Body of pancreas (tissue), 4 donors: ENCODE results near the gene SUPT3H. TPM values are rescaled to one million over a fixed set of nuclear protein-coding genes. Genes with fewer than 3 reads are reported as not detected.

Source experiments
- ATAC-seq: fragments of 150-250 bp; one replicate; pipeline ENCODE4 v1.9.1; 2016
- DNase-seq, 4 donors: peaks; one replicate each; pipeline ENCODE4 v3.0.0-alpha.2; 2019
- H3K27ac ChIP-seq, 4 donors: fragments of 200-600 bp; sonication (generic); 1 replicate in 3 of 4; 2 replicates in 1 of 4; pipeline versions ENCODE4 v1.5.1 to v1.6.1; 2016 to 2019; ENCODE audit warnings: mild to moderate bottlenecking in 1 of 4, mixed read lengths in 1 of 4, moderate library complexity in 1 of 4
- H3K27me3 ChIP-seq, 2 donors: fragments of 200-600 bp; sonication (generic); one replicate each; pipeline ENCODE4 v1.6.0; 2016; ENCODE audit warnings: mild to moderate bottlenecking in 1 of 2
- H3K36me3 ChIP-seq, 2 donors: fragments of 200-600 bp; sonication (generic); replicated peaks in 1 of 2; 2 replicates each; pipeline ENCODE4 v1.5.1; 2016; ENCODE audit warnings: low read depth in 2 of 2; ENCODE audit not compliant: insufficient read depth in 1 of 2
- H3K4me1 ChIP-seq: fragments of 200-600 bp; sonication (generic); one replicate; pipeline ENCODE4 v1.6.0; 2016
- H3K4me3 ChIP-seq, 2 donors: fragments of 200-600 bp; sonication (generic); 1 replicate in 1 of 2; 2 replicates in 1 of 2; pipeline ENCODE4 v1.5.1; 2016 to 2019
- H3K9me3 ChIP-seq, 3 donors: fragments of 200-600 bp; sonication (generic); 1 replicate in 2 of 3; 2 replicates in 1 of 3; pipeline ENCODE4 v1.5.1; 2016
- CTCF ChIP-seq, 7 experiments: fragments of 450-650 bp in 4 of 7; fragments of 200-600 bp in 3 of 7; sonication (generic) in 3 of 7; IDR thresholded peaks; one replicate each; pipeline ENCODE4 v1.5.1; 2016 to 2019; ENCODE audit warnings: antibody characterized with exemption in 7 of 7
- POLR2A ChIP-seq, 3 donors: fragments of 450-650 bp; IDR thresholded peaks; one replicate each; pipeline ENCODE4 v1.6.1; 2016; ENCODE audit warnings: antibody characterized with exemption in 3 of 3, mild to moderate bottlenecking in 2 of 3
- WGBS, 2 donors: methylation state at CpG; one replicate each; pipeline ENCODE4 v1.1.5; 2017; 5-methylcytosine and 5-hydroxymethylcytosine counted together
- intact Hi-C: fragments of 100-400 bp; cut with DNase I; formaldehyde crosslinking; loops from one replicate; pipeline ENCODE4 v1.15.1; 2023
- total RNA-seq, 2 donors: library from RNA; depleted of rRNA; stranded (reverse); fragments of >200 nt; gene quantifications; one replicate each; pipeline ENCODE4 v1.1.0, GENCODE V29; 2016

SUPT3H gene
- total RNA-seq, 2 donors from 2014 or later = 4.9 to 6.7 TPM

GRCh38 chr6:45350186-45350710 lies 27.5 kb downstream of the SUPT3H start:
- Histone ChIP-seq H3K9me3 (no peaks in the 10 kb centered on the region), H3K27me3 (no peaks in the 10 kb centered on the region), H3K4me1 (no peaks in the 10 kb centered on the region), H3K36me3 (no peaks in the 10 kb centered on the region), H3K4me3 (no peak overlapping the region), H3K27ac (no peak overlapping the region)
- intact Hi-C loops = no loop called here
- ATAC-seq = no peak
- TF ChIP-seq POLR2A (IDR thresholded peaks at IDR 0.05) (no peak), CTCF (IDR thresholded peaks at IDR 0.05) (no peak)
- no peak for DNase-seq

DNA sequence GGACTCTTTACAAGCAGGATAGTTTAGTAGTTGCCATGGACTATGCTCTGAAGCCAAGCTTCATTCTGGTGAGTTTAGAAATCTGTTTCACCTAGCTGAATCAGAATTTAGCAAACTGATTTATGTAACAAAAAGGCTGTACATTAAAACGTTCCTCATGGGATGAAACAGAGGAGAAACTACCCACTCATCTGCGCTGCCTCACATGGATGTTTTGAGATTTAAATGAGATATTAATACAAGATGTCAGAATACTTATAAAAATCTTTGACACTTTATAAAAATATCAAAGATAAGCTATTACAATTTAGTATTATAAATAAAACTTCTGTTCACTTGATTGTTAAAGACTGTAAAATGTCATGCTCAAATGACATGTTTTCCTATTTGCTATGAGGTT lies 32.8 kb downstream of the SUPT3H start:
- no peaks in the 10 kb centered on the region for H3K9me3 ChIP-seq
- no peak overlapping the region for H3K4me3 ChIP-seq
- TF ChIP-seq POLR2A (IDR thresholded peaks at IDR 0.05) (no peak), CTCF (IDR thresholded peaks at IDR 0.05) (no peak)
- no peak for DNase-seq
- no peaks in the 10 kb centered on the region for H3K27me3 ChIP-seq
- no peaks in the 10 kb centered on the region for H3K4me1 ChIP-seq
- WGBS, 2 donors = 68 to 73% methylated on average over 2 of the region's 2 CpGs
- ATAC-seq = no peak
- H3K27ac ChIP-seq = no peak overlapping the region
- H3K36me3 ChIP-seq = no peaks in the 10 kb centered on the region
- intact Hi-C loops = no loop called here

DNA sequence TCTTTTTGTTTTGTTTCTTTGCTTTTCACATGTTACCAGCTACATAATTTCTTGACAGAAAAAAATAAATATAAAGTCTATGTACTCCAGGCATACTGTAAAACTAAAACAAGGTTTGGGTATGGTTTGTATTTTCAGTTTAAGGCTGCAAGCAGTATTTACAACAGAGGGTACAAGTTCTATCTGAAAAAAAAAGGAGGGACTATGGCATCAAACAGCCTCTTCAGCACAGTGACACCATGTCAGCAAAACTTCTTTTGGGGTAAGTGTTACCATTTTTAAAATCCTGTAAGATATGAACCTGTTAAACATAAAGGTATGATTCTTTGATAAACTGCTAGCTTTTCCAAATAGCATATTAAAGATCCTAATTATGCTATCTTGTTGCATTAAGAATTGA lies 49.2 kb downstream of the SUPT3H start:
- Histone ChIP-seq H3K27ac (no peak overlapping the region), H3K9me3 (no peaks in the 10 kb centered on the region), H3K4me1 (no peaks in the 10 kb centered on the region), H3K4me3 (no peak overlapping the region), H3K36me3 (no peaks in the 10 kb centered on the region), H3K27me3 (no peaks in the 10 kb centered on the region)
- ATAC-seq (no peak), DNase-seq (no peak)
- intact Hi-C loops = no loop called here
- no peak for TF ChIP-seq CTCF (IDR thresholded peaks at IDR 0.05)
- no peak for TF ChIP-seq POLR2A (IDR thresholded peaks at IDR 0.05)

- DNase-seq = no peak
- no peak for ATAC-seq
- no peaks in the 10 kb centered on the region for H3K36me3 ChIP-seq
- H3K9me3 ChIP-seq = no peaks in the 10 kb centered on the region
- no peaks in the 10 kb centered on the region for H3K27me3 ChIP-seq
- no peak for TF ChIP-seq POLR2A (IDR thresholded peaks at IDR 0.05)
- TF ChIP-seq CTCF (IDR thresholded peaks at IDR 0.05) = no peak
- WGBS, 2 donors = 63 to 75% methylated on average over 5 of the region's 5 CpGs
- H3K4me3 ChIP-seq = no peak within 1 kb of the TSS
- intact Hi-C loops = no loop called here
- H3K27ac ChIP-seq = no peak within 1 kb of the TSS
- H3K4me1 ChIP-seq = no peaks in the 10 kb centered on the region
These were observed 49.7 kb downstream of the SUPT3H start, which contains the start of gene RUNX2 for GRCh38 chr6:45327956-45328522. TSS of gene RUNX2 (plus strand) at chr6:45328330. CDS start at chr6:45328727, 397 bp downstream.
